K562 (cell line): Measurements from ENCODE around the gene DLX6. TPM values are rescaled to one million over a fixed set of nuclear protein-coding genes. Genes with fewer than 3 reads are reported as not detected.

ENCODE experiments used
- ATAC-seq: fragments of 200-7000 bp; cut with Tn5 transposase; 3 replicates; pipeline ENCODE4 v1.9.1; 2020; ENCODE audit warnings: moderate library complexity
- BruUV-seq: library from RNA; stranded (reverse); fragments of 400-500 nt; replicated peaks from 2 replicates; lab custom pipeline; 2021; lab: Mats Ljungman, UMichigan
- CTCF ChIA-PET: fragments of 300-600 bp; formaldehyde crosslinking; extraction: SDS; loops from one replicate; lab custom pipeline; 2021; ENCODE audit warnings: low intra/inter-chr PET ratio; lab: Yijun Ruan, JAX
- POLR2A ChIA-PET: fragments of 300-600, 350-650 bp; sonication (Branson Sonifier 250); formaldehyde crosslinking; extraction: SDS; loops from one replicate; lab custom pipeline; 2021; ENCODE audit warnings: antibody characterized with exemption, inconsistent platforms; lab: Yijun Ruan, JAX
- DNase-seq, 4 experiments: peaks; one replicate each; pipeline versions ENCODE4 v3.0.0 to v3.0.0-alpha.2; 2011 to 2018; ENCODE audit warnings: low spot score in 3 of 4, mixed read lengths in 3 of 4; ENCODE audit errors: extremely low read depth in 1 of 4
- FAIRE-seq: peaks from 2 replicates; lab custom pipeline; 2011; peaks lifted over from hg19 to GRCh38; lab: Jason Lieb, UNC
- H2AFZ ChIP-seq: 2 replicates; pipeline ENCODE4 v1.6.0; 2011; ENCODE audit warnings: low read depth, low read length, control low read depth, inconsistent platforms
- H3K27ac ChIP-seq: fragments of 200-600 bp; 3 replicates; pipeline ENCODE4 v1.8.0; 2011; ENCODE audit warnings: low read depth, mild to moderate bottlenecking, control low read depth, inconsistent platforms, low read length, moderate library complexity, mixed read lengths; ENCODE audit errors: extremely low read depth
- H3K27me3 ChIP-seq, 2 experiments: fragments of 300-600 bp in 1 of 2; 2 replicates in 1 of 2; 3 replicates in 1 of 2; pipeline versions ENCODE4 v1.6.0 to v1.8.0; 2011; ENCODE audit warnings: inconsistent platforms in 2 of 2, low read length in 2 of 2, mild to moderate bottlenecking in 1 of 2, mixed read lengths in 1 of 2, moderate library complexity in 1 of 2; ENCODE audit not compliant: control insufficient read depth in 2 of 2, insufficient read depth in 2 of 2
- H3K36me3 ChIP-seq: fragments of 300-600 bp; 3 replicates; pipeline ENCODE4 v1.8.0; 2011; ENCODE audit warnings: mild to moderate bottlenecking, low read length, inconsistent platforms; ENCODE audit not compliant: control insufficient read depth, insufficient read depth
- H3K4me1 ChIP-seq, 2 experiments: fragments of 200-600 bp in 1 of 2; replicated peaks in 1 of 2; 2 replicates in 1 of 2; 3 replicates in 1 of 2; pipeline versions ENCODE4 v1.5.1 to v1.8.0; 2011; ENCODE audit warnings: inconsistent platforms in 2 of 2, low read length in 2 of 2, mild to moderate bottlenecking in 1 of 2, mixed read lengths in 1 of 2, moderate library complexity in 1 of 2; ENCODE audit not compliant: control insufficient read depth in 2 of 2, insufficient read depth in 2 of 2
- H3K4me2 ChIP-seq: 2 replicates; pipeline ENCODE4 v1.6.1; 2011; ENCODE audit warnings: low read length, control low read depth, inconsistent platforms, mixed read lengths; ENCODE audit not compliant: insufficient read depth
- H3K4me3 ChIP-seq: fragments of 200-600 bp; sonication (generic), shearing (Covaris generic); 2 replicates; pipeline ENCODE4 v1.5.1; 2016; ENCODE audit warnings: control low read depth, inconsistent platforms
- H3K79me2 ChIP-seq: fragments of 200-600 bp; 3 replicates; pipeline ENCODE4 v1.8.0; 2011; ENCODE audit warnings: low read length, inconsistent platforms; ENCODE audit not compliant: control insufficient read depth, insufficient read depth
- H3K9ac ChIP-seq, 2 experiments: 2 replicates each; pipeline versions ENCODE4 v1.6.0 to v1.6.1; 2011; ENCODE audit warnings: low read depth in 2 of 2, low read length in 2 of 2, control low read depth in 1 of 2, inconsistent platforms in 1 of 2, mild to moderate bottlenecking in 1 of 2, mixed read lengths in 1 of 2; ENCODE audit not compliant: insufficient read depth in 1 of 2
- H3K9me1 ChIP-seq: one replicate; pipeline ENCODE4 v1.6.0; 2011; ENCODE audit warnings: inconsistent platforms, mild to moderate bottlenecking, low read length, moderate library complexity; ENCODE audit not compliant: control insufficient read depth, insufficient read depth
- H3K9me3 ChIP-seq: replicated peaks from 2 replicates; pipeline ENCODE4 v1.5.1; 2011; ENCODE audit warnings: low read depth, low read length, inconsistent platforms; ENCODE audit not compliant: control insufficient read depth, insufficient read depth
- H4K20me1 ChIP-seq: replicated peaks from 2 replicates; pipeline ENCODE4 v1.6.1; 2011; ENCODE audit warnings: low read length, inconsistent platforms, mixed read lengths; ENCODE audit not compliant: control insufficient read depth, insufficient read depth
- ARHGAP35 ChIP-seq: fragments of 450-650 bp; IDR thresholded peaks from 2 replicates; pipeline ENCODE4 v1.6.1; 2018; ENCODE audit not compliant: partially characterized antibody
- ATF6 ChIP-seq: sonication (generic); formaldehyde crosslinking; IDR thresholded peaks from 2 replicates; pipeline ENCODE4 v1.4.0; 2020; ENCODE audit warnings: mild to moderate bottlenecking, missing genetic modification reagents
- BCL6 ChIP-seq: fragments of 250-450 bp; sonication (Bioruptor Pico); IDR thresholded peaks from 2 replicates; pipeline ENCODE4 v1.4.0; 2020
- EZH2 ChIP-seq: IDR thresholded peaks from 2 replicates; pipeline ENCODE4 v1.6.1; 2012; ENCODE audit warnings: low read depth, mild to moderate bottlenecking, inconsistent platforms, low read length, borderline replicate concordance
- HDGF ChIP-seq: fragments of 450-650 bp; IDR thresholded peaks from 2 replicates; pipeline ENCODE4 v1.6.1; 2016
- NR2C1 ChIP-seq, 2 experiments: fragments of 450-650 bp; IDR thresholded peaks; 2 replicates each; pipeline ENCODE4 v1.6.1; 2017; ENCODE audit warnings: mild to moderate bottlenecking in 2 of 2, antibody characterized with exemption in 1 of 2, inconsistent platforms in 1 of 2, missing compliant biosample characterization in 1 of 2, missing genetic modification characterization in 1 of 2
- PHB2 ChIP-seq: fragments of 450-650 bp; IDR thresholded peaks from 2 replicates; pipeline ENCODE4 v1.6.1; 2017; ENCODE audit warnings: low read depth
- RBBP5 ChIP-seq: fragments of 200-600 bp; sonication (generic); IDR thresholded peaks from 2 replicates; pipeline ENCODE4 v1.6.1; 2012; ENCODE audit warnings: borderline replicate concordance, mild to moderate bottlenecking, low read length, control low read depth, inconsistent platforms; ENCODE audit not compliant: insufficient read depth, poor library complexity, severe bottlenecking
- TCFL5 ChIP-seq: fragments of 250-450 bp; sonication (Bioruptor Pico); conservative IDR thresholded peaks from 2 replicates; pipeline ENCODE4 v1.6.1; 2021; ENCODE audit warnings: mild to moderate bottlenecking, moderate library complexity, matching md5 sums
- ZNF354B ChIP-seq: fragments of 250-450 bp; sonication (Bioruptor Pico); IDR thresholded peaks from 2 replicates; pipeline ENCODE4 v1.4.0; 2020
- WGBS: fragments of 100-300 bp; shearing (Covaris generic); methylation state at CpG from one replicate; pipeline ENCODE4 v1.1.6; 2016; ENCODE audit warnings: low coverage, mixed read lengths; ENCODE audit not compliant: insufficient coverage; ENCODE audit errors: missing lambda C conversion rate; 5-methylcytosine and 5-hydroxymethylcytosine counted together
- in situ Hi-C: fragments of 300-500 bp; cut with MboI; formaldehyde crosslinking; loops from 4 replicates; pipeline ENCODE4 v1.15.0; 2018; ENCODE audit warnings: inconsistent platforms, mixed read lengths
- intact Hi-C: fragments of 100-400 bp; cut with micrococcal nuclease; formaldehyde crosslinking; loops from 2 replicates; pipeline ENCODE4 v1.14.2; 2022
- polyA plus RNA-seq, 8 experiments: library from polyadenylated mRNA; depleted of rRNA in 4 of 8; stranded (reverse) in 5 of 8; unstranded in 3 of 8; fragments of >200 nt; fragmentation: Nextera tagmentation in 2 of 8; fragmentation: Illumina TruSeq in 1 of 8; extraction: Ambion mirVana in 2 of 8; extraction: Trizol in 1 of 8; gene quantifications; 2 replicates each; pipeline versions ENCODE4 v1.2.1 to v1.2.3, GENCODE V29; 2011 to 2014; ENCODE audit warnings: inconsistent platforms in 1 of 8, missing spikeins in 1 of 8
- total RNA-seq, 7 experiments: library from RNA; depleted of rRNA in 6 of 7; stranded (reverse); fragments of >200 nt in 6 of 7; fragmentation: Illumina TruSeq in 2 of 7; extraction: Trizol in 2 of 7; gene quantifications; 2 replicates each; pipeline versions ENCODE4 v1.2.1 to v1.2.3, GENCODE V29; 2011 to 2021; ENCODE audit warnings: low replicate concordance in 1 of 7

DLX6 gene
- total and polyA plus RNA-seq, 9 of the 15 experiments (the other 6 are each of a cell fraction or from before 2014, with no cell fraction given), result not detected

GRCh38 chr7:96991546-96992191, 13.7 kb upstream of the DLX6 start (continued):
- TF ChIP-seq ATF6 (CRISPR knock-in tag) (no peak), EZH2 (no peak), NR2C1 (IDR thresholded peaks at IDR 0.05) (no peak), NR2C1 (tag; IDR thresholded peaks at IDR 0.05) (no peak)

- intact Hi-C loops (no loop called here), in situ Hi-C loops (no loop called here)
- H2AFZ ChIP-seq, result no peak overlapping the region
- no peak for FAIRE-seq
- no peaks in the 10 kb centered on the region for H3K9me1 ChIP-seq
- POLR2A ChIA-PET, result no interaction called here
- no TSS peak for BruUV-seq
- H3K36me3 ChIP-seq, result no peaks in the 10 kb centered on the region
- WGBS, result 26% methylated on average over 45 of the region's 47 CpGs
- H3K9me3 ChIP-seq, result no peaks in the 10 kb centered on the region
- no peak overlapping the region for H3K4me2 ChIP-seq
- CTCF ChIA-PET, result no interaction called here
- ATAC-seq, result no peak
- no peak for DNase-seq
- no peaks in the 10 kb centered on the region for H4K20me1 ChIP-seq
- peaks cover 59% of the 10 kb centered on the region in 2 experiments for H3K27me3 ChIP-seq
- H3K79me2 ChIP-seq, result no peaks in the 10 kb centered on the region
- no peak overlapping the region for H3K9ac ChIP-seq
- peaks cover 0 to 3% of the 10 kb centered on the region in 2 experiments; a peak in 1 of 5 replicates for H3K4me1 ChIP-seq
- no peak for TF ChIP-seq BCL6 (CRISPR knock-in tag)
- no peak for TF ChIP-seq HDGF
- TF ChIP-seq TCFL5 (CRISPR knock-in tag), result no peak
- no peak for TF ChIP-seq ARHGAP35
- TF ChIP-seq PHB2, result no peak
- TF ChIP-seq ZNF354B (CRISPR knock-in tag), result no peak
- no peak for TF ChIP-seq RBBP5
- H3K27ac ChIP-seq, result no peak overlapping the region
- H3K4me3 ChIP-seq, result no peak overlapping the region
Measured at GRCh38 chr7:96992192-96993005, 13.0 kb upstream of the DLX6 start.
